ENCODE data around the gene FOXRED2. TPM values are rescaled to one million over a fixed set of nuclear protein-coding genes. Genes with fewer than 3 reads are reported as not detected.
A peak's percentile ranks its signal among the peaks of the same experiment; 100 is the strongest.

FOXRED2 gene
- total and polyA plus RNA-seq, 2 donors (not counting 1 experiment from before 2014, with no cell fraction given), result 3.3 to 3.8 TPM

DNA sequence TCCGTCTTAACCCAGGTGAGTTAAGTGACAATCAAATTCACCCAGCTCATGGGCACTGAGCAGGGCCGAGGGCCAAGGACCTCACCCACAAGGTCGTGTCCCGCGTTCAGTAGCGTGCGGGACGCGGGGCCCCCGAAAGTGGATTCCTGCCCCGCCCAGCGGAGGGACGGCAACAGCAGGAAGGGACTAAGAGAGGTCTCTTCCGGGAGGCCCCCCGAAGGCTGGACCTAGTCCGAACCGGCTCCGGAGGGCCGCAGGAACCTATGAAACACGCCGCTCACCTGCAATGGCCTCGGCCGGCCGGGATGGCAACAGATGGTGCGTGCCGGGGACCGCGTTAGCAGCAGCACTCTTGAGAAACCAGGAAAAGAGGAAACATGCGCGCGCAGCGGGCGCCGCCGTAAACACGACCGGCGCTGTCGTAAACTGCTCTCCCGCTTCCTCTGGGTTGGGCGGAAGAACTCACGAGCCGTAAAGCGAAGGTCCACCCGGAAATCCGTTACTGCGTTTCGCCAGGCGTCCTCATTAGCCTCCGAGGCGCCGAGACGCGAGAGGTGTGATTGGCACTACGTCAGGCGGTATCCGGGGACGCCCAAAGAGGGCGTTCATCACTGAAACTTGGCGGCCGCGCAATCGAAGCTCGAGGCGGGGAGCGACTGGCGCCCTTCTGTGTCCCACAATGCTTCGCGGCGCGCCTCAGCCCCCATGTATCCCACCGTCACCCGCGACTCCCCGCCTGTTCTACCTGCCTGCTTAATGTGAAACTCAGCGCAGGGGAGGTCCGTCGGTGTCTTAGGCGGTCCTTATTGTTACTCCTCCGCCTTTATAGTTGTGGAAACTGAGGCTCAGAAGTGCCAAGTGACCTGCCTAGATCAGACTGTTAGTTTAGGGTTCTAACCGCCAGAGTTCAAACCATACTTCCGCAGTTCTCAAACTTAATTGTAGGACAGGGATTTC is 22.2 kb upstream of the FOXRED2 start, which contains the start of gene EIF3D:
TSS of gene EIF3D (minus strand) at position 372 of the 957 bp plus-strand sequence. CDS start 3,045 bp downstream, outside the sequence.
- H3K4me3 ChIP-seq (replicated peaks in 1 of 4; ENCODE audit: control extremely low read depth in 1 of 4, insufficient read depth in 1 of 4, low read depth in 3 of 4, low read length in 4 of 4), result peak within 1 kb of the TSS; percentile 94 to 100 (median 98)
- no peak for TF ChIP-seq EZH2 (IDR thresholded peaks at IDR 0.05; ENCODE audit: low read length, missing control alignments)
- TF ChIP-seq, protein P1, sequence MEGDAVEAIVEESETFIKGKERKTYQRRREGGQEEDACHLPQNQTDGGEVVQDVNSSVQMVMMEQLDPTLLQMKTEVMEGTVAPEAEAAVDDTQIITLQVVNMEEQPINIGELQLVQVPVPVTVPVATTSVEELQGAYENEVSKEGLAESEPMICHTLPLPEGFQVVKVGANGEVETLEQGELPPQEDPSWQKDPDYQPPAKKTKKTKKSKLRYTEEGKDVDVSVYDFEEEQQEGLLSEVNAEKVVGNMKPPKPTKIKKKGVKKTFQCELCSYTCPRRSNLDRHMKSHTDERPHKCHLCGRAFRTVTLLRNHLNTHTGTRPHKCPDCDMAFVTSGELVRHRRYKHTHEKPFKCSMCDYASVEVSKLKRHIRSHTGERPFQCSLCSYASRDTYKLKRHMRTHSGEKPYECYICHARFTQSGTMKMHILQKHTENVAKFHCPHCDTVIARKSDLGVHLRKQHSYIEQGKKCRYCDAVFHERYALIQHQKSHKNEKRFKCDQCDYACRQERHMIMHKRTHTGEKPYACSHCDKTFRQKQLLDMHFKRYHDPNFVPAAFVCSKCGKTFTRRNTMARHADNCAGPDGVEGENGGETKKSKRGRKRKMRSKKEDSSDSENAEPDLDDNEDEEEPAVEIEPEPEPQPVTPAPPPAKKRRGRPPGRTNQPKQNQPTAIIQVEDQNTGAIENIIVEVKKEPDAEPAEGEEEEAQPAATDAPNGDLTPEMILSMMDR (conservative IDR thresholded peaks at IDR 0.05 in 1 of 2, IDR thresholded peaks at IDR 0.05 in 1 of 2; ENCODE audit: low read depth in 1 of 2, low read length in 2 of 2), result no peak
- H3K9me3 ChIP-seq (ENCODE audit: control insufficient read depth, insufficient read depth, low read depth, low read length), result no peaks in the 10 kb centered on the region
- peak; percentile 99 to 100 for DNase-seq (ENCODE audit: low read depth in 2 of 2)
- peaks cover 9% of the 10 kb centered on the region for H3K36me3 ChIP-seq (ENCODE audit: control insufficient read depth, insufficient read depth, low read length)
- no peaks in the 10 kb centered on the region for H4K20me1 ChIP-seq (ENCODE audit: control insufficient read depth, extremely low read depth, insufficient read depth, low read length)
- H3K4me1 ChIP-seq (ENCODE audit: control insufficient read depth, extremely low read depth, insufficient read depth, low read length), result peaks cover 3% of the 10 kb centered on the region
- no peaks in the 10 kb centered on the region for H3K27me3 ChIP-seq (ENCODE audit: control insufficient read depth, insufficient read depth, low read length)
- peaks cover 29% of the 10 kb centered on the region for H3K79me2 ChIP-seq (ENCODE audit: control insufficient read depth, insufficient read depth, low read length)
- peak within 1 kb of the TSS; percentile 94 for H3K27ac ChIP-seq (ENCODE audit: insufficient read depth, low read length)
- H2AFZ ChIP-seq (ENCODE audit: low read length), result peak within 1 kb of the TSS; percentile 85
- H3K9ac ChIP-seq (ENCODE audit: insufficient read depth, low read length), result peak within 1 kb of the TSS; percentile 93
- peak within 1 kb of the TSS; percentile 87 for H3K4me2 ChIP-seq (ENCODE audit: extremely low read depth, insufficient read depth, low read length)

DNA sequence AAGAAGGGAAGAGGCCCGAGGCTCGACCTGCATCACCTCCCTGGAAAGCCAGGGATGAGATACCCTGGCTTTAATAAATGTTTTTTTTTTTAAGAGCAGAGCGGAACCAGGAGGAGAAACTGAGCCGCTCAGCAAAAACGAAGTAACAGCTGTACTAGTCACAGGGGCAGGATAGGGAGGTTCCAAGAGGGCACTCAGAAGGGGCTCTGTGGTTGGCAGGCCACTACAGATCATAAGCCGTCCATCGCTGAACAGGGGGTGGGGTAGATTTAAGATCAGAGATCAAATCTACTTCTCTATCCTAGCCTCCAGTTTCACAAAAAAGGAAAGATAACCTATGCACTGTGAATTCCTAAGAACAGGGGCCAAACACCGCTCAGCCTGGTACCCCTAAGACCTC is 21.5 kb upstream of the FOXRED2 start:
- Histone ChIP-seq H2AFZ (ENCODE audit: low read length) (peak overlapping the region; percentile 64), H3K4me1 (ENCODE audit: control insufficient read depth, extremely low read depth, insufficient read depth, low read length) (peaks cover 3% of the 10 kb centered on the region), H3K9ac (ENCODE audit: insufficient read depth, low read length) (peak overlapping the region; percentile 93), H3K79me2 (ENCODE audit: control insufficient read depth, insufficient read depth, low read length) (peaks cover 29% of the 10 kb centered on the region), H3K4me3 (replicated peaks in 1 of 4; ENCODE audit: control extremely low read depth in 1 of 4, insufficient read depth in 1 of 4, low read depth in 3 of 4, low read length in 4 of 4) (peak overlapping the region; percentile 94 to 100 (median 98)), H3K27me3 (ENCODE audit: control insufficient read depth, insufficient read depth, low read length) (no peaks in the 10 kb centered on the region), H3K27ac (ENCODE audit: insufficient read depth, low read length) (peak overlapping the region; percentile 94), H3K36me3 (ENCODE audit: control insufficient read depth, insufficient read depth, low read length) (peaks cover 13% of the 10 kb centered on the region), H4K20me1 (ENCODE audit: control insufficient read depth, extremely low read depth, insufficient read depth, low read length) (no peaks in the 10 kb centered on the region), H3K9me3 (ENCODE audit: control insufficient read depth, insufficient read depth, low read depth, low read length) (no peaks in the 10 kb centered on the region), H3K4me2 (ENCODE audit: extremely low read depth, insufficient read depth, low read length) (peak overlapping the region; percentile 87)
- peak; percentile 20 to 21 for DNase-seq (ENCODE audit: low read depth in 2 of 2)
- TF ChIP-seq, protein P1 (conservative IDR thresholded peaks at IDR 0.05 in 1 of 2, IDR thresholded peaks at IDR 0.05 in 1 of 2; ENCODE audit: low read depth in 1 of 2, low read length in 2 of 2), result no peak
- TF ChIP-seq EZH2 (IDR thresholded peaks at IDR 0.05; ENCODE audit: low read length, missing control alignments), result no peak

DNA sequence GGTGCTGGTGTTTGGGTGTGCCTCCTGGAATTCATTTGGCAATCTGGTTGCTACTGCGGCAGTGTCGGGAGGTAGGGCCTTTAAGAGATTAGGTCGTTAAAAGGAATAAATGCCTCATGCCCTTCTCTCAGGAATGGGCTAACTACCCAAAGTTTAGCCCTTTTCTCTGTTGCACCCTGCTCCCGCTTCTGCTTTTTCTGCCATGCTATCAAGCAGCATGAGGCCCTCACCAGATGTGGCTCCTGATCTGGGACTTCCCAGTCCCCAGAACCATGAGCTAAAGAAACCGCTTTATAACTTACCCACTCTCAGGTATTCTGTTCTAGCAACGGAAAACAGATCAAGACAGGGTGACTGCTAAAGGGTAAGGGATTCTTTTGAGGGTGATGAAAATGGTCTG is 15.8 kb upstream of the FOXRED2 start:
- no peaks in the 10 kb centered on the region for H3K27me3 ChIP-seq (ENCODE audit: control insufficient read depth, insufficient read depth, low read length)
- H4K20me1 ChIP-seq (ENCODE audit: control insufficient read depth, extremely low read depth, insufficient read depth, low read length), result no peaks in the 10 kb centered on the region
- TF ChIP-seq EZH2 (IDR thresholded peaks at IDR 0.05; ENCODE audit: low read length, missing control alignments), result no peak
- H3K79me2 ChIP-seq (ENCODE audit: control insufficient read depth, insufficient read depth, low read length), result peaks cover 16% of the 10 kb centered on the region
- H3K9ac ChIP-seq (ENCODE audit: insufficient read depth, low read length), result no peak overlapping the region
- DNase-seq (ENCODE audit: low read depth in 2 of 2), result no peak
- H3K4me1 ChIP-seq (ENCODE audit: control insufficient read depth, extremely low read depth, insufficient read depth, low read length), result no peaks in the 10 kb centered on the region
- H3K36me3 ChIP-seq (ENCODE audit: control insufficient read depth, insufficient read depth, low read length), result peaks cover 30% of the 10 kb centered on the region
- H3K4me3 ChIP-seq (replicated peaks in 1 of 4; ENCODE audit: control extremely low read depth in 1 of 4, insufficient read depth in 1 of 4, low read depth in 3 of 4, low read length in 4 of 4), result no peak overlapping the region
- no peak overlapping the region for H3K4me2 ChIP-seq (ENCODE audit: extremely low read depth, insufficient read depth, low read length)
- no peaks in the 10 kb centered on the region for H3K9me3 ChIP-seq (ENCODE audit: control insufficient read depth, insufficient read depth, low read depth, low read length)
- H3K27ac ChIP-seq (ENCODE audit: insufficient read depth, low read length), result no peak overlapping the region
- H2AFZ ChIP-seq (ENCODE audit: low read length), result no peak overlapping the region
